T-helper 1 cell treated with Interleukin-12 subunit alpha and Interleukin-12 subunit beta and Interleukin-4 antibody, amounts not matched to agents 30 μg/mL and 1 μg/mL, for 36 hours (primary cell): Measurements from ENCODE around the gene SCTR.
"Not testable (repeated sequence)": the region's sequence is repeated elsewhere in the genome, so short reads cannot be mapped to it uniquely, and the experiment has no call there.

Source experiments
- H3K27ac Mint-ChIP-seq: one replicate; pipeline ENCODE4 v1.8.0; 2021; ENCODE audit warnings: mild to moderate bottlenecking, mixed read lengths
- H3K27me3 Mint-ChIP-seq: one replicate; pipeline ENCODE4 v1.8.0; 2021; ENCODE audit warnings: low read depth, mixed read lengths
- H3K36me3 Mint-ChIP-seq: one replicate; pipeline ENCODE4 v1.8.0; 2021; ENCODE audit warnings: low read depth, mixed read lengths
- H3K4me1 Mint-ChIP-seq: one replicate; pipeline ENCODE4 v1.8.0; 2021; ENCODE audit warnings: low read depth, mixed read lengths
- H3K4me3 Mint-ChIP-seq: one replicate; pipeline ENCODE4 v1.8.0; 2021; ENCODE audit warnings: mild to moderate bottlenecking, moderate library complexity, mixed read lengths
- H3K9me3 Mint-ChIP-seq: one replicate; pipeline ENCODE4 v1.8.0; 2021; ENCODE audit warnings: mixed read lengths

Gene SCTR

DNA sequence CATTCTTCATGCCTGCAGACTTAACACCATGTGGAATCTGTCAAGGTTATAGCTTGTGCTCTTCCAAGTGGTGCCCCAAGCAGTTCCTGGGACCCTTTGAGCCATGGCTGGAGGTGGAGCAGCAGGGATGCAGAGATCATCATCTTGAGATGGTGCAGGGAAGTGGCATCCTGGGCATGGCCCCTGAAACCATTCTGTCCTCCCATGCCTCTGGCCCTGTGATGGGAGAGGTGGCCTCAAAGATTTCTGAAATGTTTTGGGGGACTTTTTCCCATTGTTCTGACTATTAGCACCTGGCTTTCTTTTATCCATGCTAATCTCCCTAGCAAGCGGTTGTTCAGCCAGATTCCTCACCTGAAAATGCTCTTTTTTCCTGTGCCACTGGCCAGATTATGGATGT, 103.0 kb downstream of the SCTR start:
- H3K4me1 Mint-ChIP-seq = no peaks in the 10 kb centered on the region
- peaks cover 52% of the 10 kb centered on the region for H3K27me3 Mint-ChIP-seq
- no peaks in the 10 kb centered on the region for H3K36me3 Mint-ChIP-seq
- H3K4me3 Mint-ChIP-seq = no peak overlapping the region
- H3K9me3 Mint-ChIP-seq = no peaks in the 10 kb centered on the region
- H3K27ac Mint-ChIP-seq = no peak overlapping the region

DNA sequence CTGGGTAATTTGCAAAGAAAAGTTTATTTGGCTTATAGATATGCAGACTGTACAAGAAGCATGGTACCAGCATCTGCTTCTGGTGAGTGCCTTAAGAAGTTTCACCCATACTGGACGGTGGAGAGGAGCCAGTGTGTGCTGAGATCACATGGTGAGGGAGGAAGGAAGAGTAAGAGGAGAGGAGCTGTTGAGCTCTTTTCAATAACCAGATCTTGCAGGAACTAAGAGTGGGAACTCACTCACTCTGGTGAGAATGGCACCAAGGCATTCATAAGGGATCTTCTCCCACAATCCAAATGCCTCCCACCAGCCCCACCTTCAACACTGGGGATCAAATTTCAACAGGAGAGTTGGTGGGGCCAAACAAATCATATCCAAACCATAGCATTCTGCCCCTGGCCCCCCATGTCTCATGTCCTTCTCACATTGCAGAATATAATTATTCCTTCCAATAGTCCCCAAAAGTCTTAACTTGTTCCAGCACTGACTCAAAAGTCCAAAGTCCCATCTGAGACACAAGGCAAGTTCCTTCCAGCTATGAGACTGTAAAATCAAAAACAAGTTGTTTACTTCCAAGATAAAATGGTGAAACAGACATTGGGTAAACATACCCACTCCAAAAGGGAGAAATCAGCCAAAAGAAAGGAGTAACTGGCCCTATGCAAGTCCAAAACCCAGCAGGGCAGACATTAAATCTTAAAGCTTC, 104.3 kb downstream of the SCTR start:
- H3K27me3 Mint-ChIP-seq = peaks cover 44% of the 10 kb centered on the region
- no peaks in the 10 kb centered on the region for H3K9me3 Mint-ChIP-seq
- H3K27ac Mint-ChIP-seq = no peak overlapping the region
- no peak overlapping the region for H3K4me3 Mint-ChIP-seq
- H3K36me3 Mint-ChIP-seq = no peaks in the 10 kb centered on the region
- no peaks in the 10 kb centered on the region for H3K4me1 Mint-ChIP-seq

DNA sequence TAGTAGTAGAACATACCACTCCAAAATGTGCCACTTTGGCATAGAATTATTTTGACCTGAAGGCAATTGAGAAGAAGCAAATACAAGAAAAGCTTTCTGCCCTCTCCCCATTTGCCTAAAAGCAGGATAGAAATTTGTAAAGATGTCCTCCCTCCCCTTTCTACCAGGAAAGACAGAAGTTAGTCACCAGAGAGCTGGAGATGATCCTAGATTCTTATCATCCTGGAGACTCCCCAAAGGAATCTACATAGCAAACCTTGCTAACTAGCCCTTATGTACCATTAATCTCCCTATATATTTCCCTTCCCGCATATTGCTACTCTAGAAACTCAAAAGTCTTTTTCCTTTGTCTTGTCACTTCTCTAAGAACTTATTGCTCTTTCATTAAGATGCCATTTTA, 105.2 kb downstream of the SCTR start:
- no peaks in the 10 kb centered on the region for H3K4me1 Mint-ChIP-seq
- H3K36me3 Mint-ChIP-seq = no peaks in the 10 kb centered on the region

DNA sequence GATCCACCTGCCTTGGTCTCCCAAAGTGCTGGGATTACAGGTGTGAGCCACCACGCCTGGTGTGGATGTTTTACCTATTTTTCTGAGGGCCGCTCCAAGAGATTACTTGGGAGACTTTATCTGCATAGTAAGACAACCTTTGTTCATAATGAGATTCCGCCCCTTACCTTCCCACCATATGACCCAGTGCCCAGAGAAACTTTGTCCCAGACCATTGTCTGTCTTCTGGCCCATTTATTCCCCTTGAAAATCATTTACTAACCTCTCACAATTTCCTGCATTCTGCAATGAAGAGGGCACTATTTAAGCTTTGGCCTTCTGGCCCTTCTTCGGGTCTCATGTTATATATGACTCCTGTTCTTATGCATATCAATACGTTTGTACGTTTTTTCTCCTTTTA, 106.4 kb downstream of the SCTR start:
- H3K4me3 Mint-ChIP-seq = no peak overlapping the region
- no peaks in the 10 kb centered on the region for H3K9me3 Mint-ChIP-seq
- H3K4me1 Mint-ChIP-seq = no peaks in the 10 kb centered on the region
- peaks cover 39% of the 10 kb centered on the region for H3K27me3 Mint-ChIP-seq
- H3K27ac Mint-ChIP-seq = no peak overlapping the region
- no peaks in the 10 kb centered on the region for H3K36me3 Mint-ChIP-seq

More for the DNA sequence above, 105.2 kb downstream of the SCTR start:
- H3K4me3 Mint-ChIP-seq = no peak overlapping the region
- H3K27me3 Mint-ChIP-seq = peaks cover 39% of the 10 kb centered on the region
- H3K9me3 Mint-ChIP-seq = no peaks in the 10 kb centered on the region
- no peak overlapping the region for H3K27ac Mint-ChIP-seq

DNA sequence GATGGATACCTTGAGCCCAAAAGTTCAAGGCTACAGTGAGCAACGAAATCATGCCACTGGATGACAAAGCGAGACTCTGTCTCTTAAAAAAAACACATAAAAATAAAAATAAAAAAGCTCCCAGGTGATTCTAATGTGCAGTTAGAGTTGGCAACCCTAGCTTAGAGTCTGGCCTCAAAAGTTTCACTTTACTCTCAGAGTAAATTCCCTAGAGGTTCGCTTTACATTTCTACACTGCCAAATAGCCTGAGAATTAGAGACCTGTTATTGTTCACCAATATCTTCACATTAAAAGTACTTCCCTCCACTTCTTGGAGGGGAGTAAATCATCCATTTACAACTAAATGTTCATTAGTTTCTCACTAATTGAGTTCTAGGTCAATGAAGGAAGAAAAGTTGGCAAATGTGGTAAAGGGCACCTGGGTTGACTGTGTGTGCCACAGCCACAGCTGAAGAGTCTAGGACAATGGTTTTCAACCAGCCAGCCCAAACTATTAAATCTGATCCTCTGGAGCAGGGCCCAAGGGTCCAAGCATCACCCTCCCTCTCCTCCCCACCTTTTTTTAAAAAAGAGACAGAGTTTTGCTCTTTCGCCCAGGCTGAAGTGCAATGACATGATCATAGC, 107.9 kb downstream of the SCTR start:
- Mint-ChIP-seq H3K27ac (no peak overlapping the region), H3K36me3 (no peaks in the 10 kb centered on the region), H3K27me3 (peaks cover 33% of the 10 kb centered on the region), H3K4me1 (no peaks in the 10 kb centered on the region), H3K4me3 (no peak overlapping the region), H3K9me3 (no peaks in the 10 kb centered on the region)

DNA sequence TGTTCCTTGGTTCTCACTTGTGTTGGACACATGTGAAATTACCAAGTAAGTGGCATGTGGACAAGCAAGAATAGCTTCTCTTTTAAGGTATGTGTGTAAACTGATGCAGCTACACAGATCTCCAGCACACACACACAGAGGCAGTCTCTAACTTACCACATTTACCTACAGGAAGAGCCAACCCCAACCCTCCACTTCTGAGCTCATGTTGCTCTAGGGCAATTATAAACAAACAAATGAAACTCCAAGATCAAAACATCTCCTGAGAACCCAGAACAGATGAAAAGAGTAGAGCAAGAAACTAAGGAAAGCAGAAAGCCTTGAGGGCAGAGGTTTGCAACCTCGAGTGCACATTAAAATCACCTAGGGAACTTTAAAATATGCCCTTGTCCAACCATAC, 108.7 kb downstream of the SCTR start:
- peaks cover 30% of the 10 kb centered on the region for H3K27me3 Mint-ChIP-seq
- H3K36me3 Mint-ChIP-seq = no peaks in the 10 kb centered on the region
- no peak overlapping the region for H3K27ac Mint-ChIP-seq
- H3K9me3 Mint-ChIP-seq = no peaks in the 10 kb centered on the region
- H3K4me3 Mint-ChIP-seq = no peak overlapping the region
- no peaks in the 10 kb centered on the region for H3K4me1 Mint-ChIP-seq

DNA sequence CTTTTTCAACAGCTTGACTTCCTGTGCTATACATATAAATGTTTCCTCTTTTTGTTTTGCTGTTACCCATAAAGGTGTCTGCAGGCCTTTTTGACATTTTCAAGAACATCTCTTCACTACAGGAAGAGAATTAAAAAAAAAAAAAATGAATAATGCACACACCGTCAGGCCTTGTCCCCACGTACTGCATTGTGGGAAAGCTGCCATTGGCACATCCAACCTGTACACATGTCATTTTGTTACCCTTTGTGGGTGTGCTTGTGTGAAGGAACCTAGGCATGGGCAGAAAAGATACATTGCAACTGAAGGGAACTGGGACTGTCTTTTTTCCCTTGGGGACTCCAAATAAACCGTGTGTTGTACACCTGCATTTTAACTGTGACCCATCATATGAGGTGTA, 109.4 kb downstream of the SCTR start:
- no peaks in the 10 kb centered on the region for H3K9me3 Mint-ChIP-seq
- H3K27me3 Mint-ChIP-seq = peaks cover 26% of the 10 kb centered on the region
- H3K36me3 Mint-ChIP-seq = no peaks in the 10 kb centered on the region
- H3K27ac Mint-ChIP-seq = no peak overlapping the region
- no peaks in the 10 kb centered on the region for H3K4me1 Mint-ChIP-seq
- no peak overlapping the region for H3K4me3 Mint-ChIP-seq

DNA sequence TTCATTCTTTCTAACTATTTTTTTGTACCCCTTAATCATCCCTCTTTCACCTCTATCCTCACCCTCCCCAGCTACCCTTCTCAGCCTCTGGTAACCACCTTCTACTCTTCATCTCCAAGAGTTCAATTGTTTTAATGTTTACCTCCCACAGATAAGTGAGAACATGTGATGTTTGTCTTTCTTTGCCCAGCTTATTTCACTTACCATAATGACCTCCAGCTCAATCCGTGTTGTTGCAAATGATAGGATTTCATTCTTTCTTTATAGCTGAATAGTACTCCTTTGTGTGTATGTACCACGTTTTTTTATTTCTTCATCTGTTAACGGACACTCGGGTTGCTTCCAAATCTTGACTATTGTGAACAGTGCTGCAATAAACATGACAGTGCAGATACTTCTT, 114.8 kb downstream of the SCTR start:
- Mint-ChIP-seq H3K36me3 (no peaks in the 10 kb centered on the region), H3K4me1 (no peaks in the 10 kb centered on the region), H3K4me3 (no peak overlapping the region), H3K27me3 (peaks cover 11% of the 10 kb centered on the region), H3K9me3 (no peaks in the 10 kb centered on the region), H3K27ac (no peak overlapping the region)

DNA sequence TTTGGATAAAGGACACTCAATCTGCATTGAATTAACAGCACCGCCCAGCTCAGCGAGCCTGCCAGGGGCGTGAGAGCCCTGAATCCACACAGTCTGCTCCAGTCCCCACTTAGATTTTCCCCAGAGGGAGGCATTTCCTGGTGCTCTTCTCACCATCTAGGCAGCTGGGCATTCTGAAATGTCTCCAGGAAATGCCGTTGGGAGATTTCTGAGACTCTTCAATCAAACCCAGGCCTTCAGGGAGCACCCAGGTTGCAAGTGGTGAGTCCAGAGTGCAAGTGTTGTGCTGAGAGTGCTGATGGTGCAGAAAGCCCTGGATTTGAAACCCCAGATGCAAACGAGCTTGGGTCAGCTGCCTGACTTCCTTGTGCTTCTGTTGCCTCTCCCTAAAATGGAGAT, 116.1 kb downstream of the SCTR start:
- Mint-ChIP-seq H3K27me3 (peaks cover 6% of the 10 kb centered on the region), H3K36me3 (no peaks in the 10 kb centered on the region), H3K9me3 (no peaks in the 10 kb centered on the region), H3K4me1 (no peaks in the 10 kb centered on the region), H3K4me3 (no peak overlapping the region), H3K27ac (no peak overlapping the region)

DNA sequence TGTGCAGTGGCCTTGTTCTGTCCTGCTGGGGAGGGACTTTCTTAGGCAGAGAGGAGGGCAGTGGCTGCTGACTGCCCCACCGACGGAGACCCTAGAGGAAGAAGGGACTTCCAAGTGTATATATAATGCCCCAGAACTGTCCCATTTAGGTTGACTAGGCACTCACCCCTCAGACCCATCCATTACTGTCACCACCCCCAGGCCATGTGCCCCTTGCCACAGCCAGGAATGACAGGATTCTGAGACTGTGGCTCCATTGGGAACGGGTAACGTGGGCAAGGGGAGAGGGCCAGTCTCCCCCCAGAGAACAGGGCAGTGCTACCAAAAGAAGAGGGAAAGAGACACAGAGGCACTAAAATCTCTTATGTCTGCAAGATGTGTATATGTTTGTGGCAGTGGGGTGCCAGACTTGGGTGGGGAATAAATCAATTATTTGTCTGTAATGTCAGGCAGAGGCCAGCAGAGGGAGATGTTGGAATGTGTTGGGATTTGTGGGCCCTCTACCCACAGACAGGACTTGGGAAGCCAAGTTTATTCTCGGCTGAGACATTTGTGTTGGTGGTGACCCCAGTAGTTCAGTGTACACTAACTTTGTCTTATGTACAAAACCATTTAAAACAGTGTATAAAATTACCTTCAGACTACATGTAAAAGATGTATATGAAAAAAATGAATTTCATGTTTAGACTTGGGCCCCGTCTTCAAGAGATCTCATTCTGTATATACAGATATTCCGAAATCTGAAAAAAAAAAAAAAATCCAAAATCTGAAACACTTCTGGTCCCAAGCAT, 116.7 kb downstream of the SCTR start:
- peaks cover 4% of the 10 kb centered on the region for H3K27me3 Mint-ChIP-seq
- H3K36me3 Mint-ChIP-seq = no peaks in the 10 kb centered on the region
- H3K9me3 Mint-ChIP-seq = no peaks in the 10 kb centered on the region
- H3K4me1 Mint-ChIP-seq = no peaks in the 10 kb centered on the region
- no peak overlapping the region for H3K27ac Mint-ChIP-seq
- H3K4me3 Mint-ChIP-seq = no peak overlapping the region

DNA sequence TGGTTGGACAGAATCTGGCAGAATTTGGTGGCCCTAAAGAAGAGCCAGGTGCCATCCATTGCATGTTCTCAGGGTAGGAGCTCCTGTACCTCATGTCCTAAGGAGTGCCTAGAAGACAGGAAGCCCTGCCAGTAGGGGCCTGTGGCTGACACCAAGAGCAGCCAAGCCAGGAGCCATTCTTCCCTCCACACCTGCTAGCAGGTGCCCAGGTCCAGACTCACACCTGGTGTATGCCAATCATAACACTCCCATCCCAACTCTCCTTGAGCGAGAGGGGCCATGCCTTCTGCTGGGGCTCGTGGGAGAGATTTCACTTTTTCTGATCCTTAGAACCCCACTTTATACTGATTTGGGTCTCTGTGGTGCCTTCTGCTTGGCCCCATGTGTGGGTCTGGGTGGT, 119.1 kb downstream of the SCTR start:
- H3K4me1 Mint-ChIP-seq = no peaks in the 10 kb centered on the region
- H3K4me3 Mint-ChIP-seq = no peak overlapping the region
- H3K27ac Mint-ChIP-seq = no peak overlapping the region
- no peaks in the 10 kb centered on the region for H3K36me3 Mint-ChIP-seq
- H3K27me3 Mint-ChIP-seq = no peaks in the 10 kb centered on the region
- H3K9me3 Mint-ChIP-seq = no peaks in the 10 kb centered on the region

DNA sequence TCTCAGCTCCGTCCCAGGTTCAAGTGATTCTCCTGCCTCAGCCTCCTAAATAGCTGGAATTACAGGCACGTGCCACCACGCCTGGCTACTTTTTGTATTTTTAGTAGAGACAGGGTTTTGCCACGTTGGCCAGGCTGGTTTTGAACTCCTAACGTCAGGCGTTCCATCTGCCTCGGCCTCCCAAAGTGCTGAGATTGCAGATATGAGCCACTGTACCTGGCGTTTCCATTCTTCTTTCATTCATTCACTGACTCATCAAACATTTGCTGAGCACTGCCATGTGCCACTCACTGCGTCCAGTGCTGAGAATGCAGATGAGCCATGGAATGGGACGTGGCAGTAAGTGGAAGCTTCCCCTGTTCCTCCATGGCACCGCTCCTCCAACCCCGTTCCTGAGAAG, 120.7 kb downstream of the SCTR start:
- not testable (repeated sequence) for H3K4me1 Mint-ChIP-seq, H3K4me3 Mint-ChIP-seq, H3K36me3 Mint-ChIP-seq, H3K9me3 Mint-ChIP-seq, H3K27me3 Mint-ChIP-seq, H3K27ac Mint-ChIP-seq

DNA sequence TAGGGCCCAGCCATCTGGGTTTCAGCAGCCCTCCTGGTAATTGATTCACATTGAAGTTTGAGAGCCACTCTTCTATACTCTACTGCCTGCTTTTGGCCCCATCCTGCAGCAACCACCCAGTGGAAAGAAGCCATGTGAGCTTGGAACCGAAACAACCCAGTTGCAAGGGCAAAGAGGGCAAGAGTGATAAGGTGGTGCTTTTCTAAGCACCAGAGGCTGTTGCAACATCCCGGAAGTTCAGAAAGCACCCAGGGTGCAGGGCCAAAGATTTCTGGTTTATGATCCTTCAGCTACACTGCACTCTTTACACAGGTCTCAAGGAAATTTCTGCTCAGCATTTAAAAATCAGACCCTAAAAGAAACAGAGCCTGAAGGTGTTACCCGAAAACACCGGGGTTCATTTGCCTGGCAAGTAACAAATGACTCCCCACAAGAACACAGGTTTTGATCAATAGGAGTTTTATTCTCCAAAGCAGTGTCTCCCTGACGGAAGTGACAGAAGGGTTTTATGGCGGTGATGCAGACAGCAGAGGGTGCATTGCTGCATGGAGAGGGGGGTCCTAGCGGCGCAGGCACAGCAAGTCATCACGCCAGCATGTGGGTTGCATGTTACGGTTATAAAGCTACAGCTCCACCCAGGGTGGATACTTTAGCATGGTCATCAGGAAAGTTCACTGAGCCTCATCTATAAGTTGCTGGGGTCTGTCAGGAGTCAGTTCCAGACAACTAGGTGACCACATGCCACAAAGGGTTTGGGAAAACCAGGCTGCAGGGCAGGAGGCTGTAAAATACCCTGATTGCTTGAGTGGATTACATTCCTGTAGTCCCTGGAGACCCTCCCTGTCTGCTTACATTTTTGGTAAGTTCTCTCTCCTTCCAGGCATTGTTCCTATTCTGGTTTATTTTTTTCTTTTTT, 121.4 kb downstream of the SCTR start:
- H3K36me3 Mint-ChIP-seq = no peaks in the 10 kb centered on the region
- no peaks in the 10 kb centered on the region for H3K4me1 Mint-ChIP-seq
- H3K27ac Mint-ChIP-seq = no peak overlapping the region
- no peak overlapping the region for H3K4me3 Mint-ChIP-seq
- H3K9me3 Mint-ChIP-seq = no peaks in the 10 kb centered on the region
- no peaks in the 10 kb centered on the region for H3K27me3 Mint-ChIP-seq

DNA sequence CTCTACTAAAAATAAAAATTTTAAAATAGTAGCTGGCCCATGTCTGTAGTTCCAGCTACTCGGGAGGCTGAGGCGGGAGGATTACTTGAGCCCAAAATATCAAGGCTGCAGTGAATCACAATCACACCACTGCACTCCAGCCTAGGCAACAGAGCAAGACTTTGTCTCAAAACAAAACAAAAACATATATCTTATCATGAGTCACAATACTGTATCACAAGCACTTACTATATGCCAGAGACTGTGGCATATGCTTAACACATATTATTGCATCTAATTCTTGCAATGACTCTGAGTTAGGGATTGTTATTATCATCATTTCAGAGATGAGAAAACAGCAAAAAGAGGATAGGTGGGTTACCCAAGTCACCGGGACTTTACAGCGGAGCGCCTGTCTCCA, 122.2 kb downstream of the SCTR start:
- Mint-ChIP-seq H3K4me1 (no peaks in the 10 kb centered on the region), H3K4me3 (no peak overlapping the region), H3K27ac (no peak overlapping the region), H3K27me3 (no peaks in the 10 kb centered on the region), H3K9me3 (no peaks in the 10 kb centered on the region), H3K36me3 (no peaks in the 10 kb centered on the region)
